Measurements from ENCODE around the gene PRXL2C.

GRCh38 chr9:96686638-96687335 is 31.7 kb upstream of the PRXL2C start:
- TF ChIP-seq, protein P1, sequence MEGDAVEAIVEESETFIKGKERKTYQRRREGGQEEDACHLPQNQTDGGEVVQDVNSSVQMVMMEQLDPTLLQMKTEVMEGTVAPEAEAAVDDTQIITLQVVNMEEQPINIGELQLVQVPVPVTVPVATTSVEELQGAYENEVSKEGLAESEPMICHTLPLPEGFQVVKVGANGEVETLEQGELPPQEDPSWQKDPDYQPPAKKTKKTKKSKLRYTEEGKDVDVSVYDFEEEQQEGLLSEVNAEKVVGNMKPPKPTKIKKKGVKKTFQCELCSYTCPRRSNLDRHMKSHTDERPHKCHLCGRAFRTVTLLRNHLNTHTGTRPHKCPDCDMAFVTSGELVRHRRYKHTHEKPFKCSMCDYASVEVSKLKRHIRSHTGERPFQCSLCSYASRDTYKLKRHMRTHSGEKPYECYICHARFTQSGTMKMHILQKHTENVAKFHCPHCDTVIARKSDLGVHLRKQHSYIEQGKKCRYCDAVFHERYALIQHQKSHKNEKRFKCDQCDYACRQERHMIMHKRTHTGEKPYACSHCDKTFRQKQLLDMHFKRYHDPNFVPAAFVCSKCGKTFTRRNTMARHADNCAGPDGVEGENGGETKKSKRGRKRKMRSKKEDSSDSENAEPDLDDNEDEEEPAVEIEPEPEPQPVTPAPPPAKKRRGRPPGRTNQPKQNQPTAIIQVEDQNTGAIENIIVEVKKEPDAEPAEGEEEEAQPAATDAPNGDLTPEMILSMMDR (IDR thresholded peaks at IDR 0.05), result peak in 5 of 6 experiments; percentile 41 to 61 (median 58)
- peak in 1 of 2 donors; percentile 63 for TF ChIP-seq POLR2A (IDR thresholded peaks at IDR 0.05)
